Measurements from ENCODE around the gene NLE1.
A peak's percentile ranks its signal among the peaks of the same experiment; 100 is the strongest.
"Not testable (repeated sequence)": the region's sequence is repeated elsewhere in the genome, so short reads cannot be mapped to it uniquely, and the experiment has no call there.

Gene NLE1

DNA sequence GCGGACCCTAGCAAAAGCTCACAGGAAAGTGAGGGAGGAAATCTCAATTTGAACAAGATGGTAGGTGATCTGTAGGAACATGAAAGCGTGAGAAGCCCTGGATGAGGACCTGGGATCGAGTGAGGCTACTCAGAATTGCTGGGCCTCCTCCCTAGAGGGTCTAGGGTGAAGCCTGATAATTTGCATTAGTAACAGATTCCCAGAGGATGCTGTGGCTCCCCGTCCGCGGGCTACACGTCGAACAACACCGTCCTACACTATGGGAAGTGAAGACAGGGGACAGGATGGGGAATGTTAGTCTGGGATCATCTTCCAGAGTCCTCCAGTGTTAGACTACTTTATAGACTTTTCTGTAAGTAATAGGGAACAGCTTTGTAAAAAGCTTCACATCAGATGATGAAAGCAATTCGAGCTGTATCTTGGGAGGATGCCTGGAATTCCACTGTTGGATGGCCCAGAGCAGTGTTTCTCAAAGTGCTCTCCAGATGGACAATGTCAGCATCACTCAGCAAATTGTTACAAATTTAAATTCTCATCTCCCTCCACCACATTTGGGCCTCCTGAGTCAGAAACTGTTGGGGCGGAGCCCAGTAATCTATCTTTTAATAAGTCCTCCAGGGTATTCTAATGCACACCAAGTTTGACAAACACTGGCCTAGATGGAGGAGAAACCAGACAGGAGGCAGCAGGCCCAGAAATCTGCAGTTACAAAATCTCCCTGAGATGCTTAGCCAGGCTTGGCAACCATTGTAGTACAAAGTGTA is 14.2 kb downstream of the NLE1 start:
- no peak for DNase-seq

DNA sequence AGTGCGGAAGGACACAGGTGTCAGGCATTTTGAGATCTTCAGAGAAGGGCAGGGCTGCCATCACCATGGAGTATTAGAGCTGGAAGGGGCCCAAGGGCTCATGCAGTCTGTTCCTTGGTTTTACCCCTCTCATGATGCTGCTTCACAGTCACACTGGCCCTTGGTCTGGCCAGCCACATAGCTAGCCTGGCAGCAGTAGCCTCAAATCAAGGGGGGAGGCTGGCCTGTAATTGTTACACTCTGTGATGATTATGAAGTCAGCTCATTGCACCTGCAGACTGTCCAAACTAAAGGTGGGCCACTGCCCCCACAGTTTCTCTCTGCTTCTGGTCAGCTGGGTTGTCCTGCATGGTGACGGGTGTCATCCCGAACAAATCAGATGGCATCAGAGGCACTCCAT is 20.8 kb downstream of the NLE1 start, which contains the start of gene FNDC8:
Gene FNDC8, plus strand, starts transcription at position 301 of the 400 bp plus-strand sequence. Its CDS starts 79 bp downstream, at position 380.
- no peak for DNase-seq

DNA sequence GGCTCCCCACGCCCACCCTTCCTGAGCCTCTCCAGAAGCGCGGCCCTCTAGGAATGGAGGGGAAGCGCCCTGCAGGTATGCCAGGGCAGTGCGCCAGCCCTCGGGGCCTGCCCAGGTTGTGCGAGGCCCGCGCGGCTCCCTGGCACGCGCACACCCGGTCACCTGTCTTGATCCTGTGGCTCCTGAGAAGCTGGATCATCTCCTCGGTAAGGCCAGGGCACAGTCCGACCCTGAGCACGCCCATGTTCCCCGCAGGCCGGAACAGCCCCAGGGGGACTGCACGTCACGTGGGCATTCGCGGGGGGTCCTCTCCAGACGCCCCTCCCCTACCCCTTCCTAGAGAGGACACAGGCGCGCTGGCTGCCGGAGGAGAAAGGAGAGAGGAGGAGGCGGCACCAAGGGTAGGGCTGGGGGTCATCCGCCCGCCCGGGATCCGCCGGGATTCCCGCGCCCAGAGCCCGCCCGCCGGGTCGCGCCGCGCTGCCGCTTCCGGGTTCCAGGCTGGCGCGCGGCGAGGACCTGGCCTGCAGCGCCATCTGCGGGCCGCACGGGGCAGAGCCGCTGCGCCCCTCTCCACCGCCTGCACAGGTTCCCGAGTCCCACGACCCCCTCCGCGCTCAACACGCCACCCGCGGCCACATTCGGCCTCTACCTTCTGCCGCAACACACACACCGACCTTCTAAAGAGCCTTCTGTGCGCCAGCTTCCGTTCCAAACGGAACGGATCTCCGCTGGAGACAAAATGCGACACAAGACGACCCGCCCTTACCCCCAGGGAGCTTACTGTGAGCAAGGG is 22.5 kb downstream of the NLE1 start, which contains the start of gene RAD51D:
Gene RAD51D, minus strand, starts transcription at position 491 of the 796 bp plus-strand sequence. Its CDS starts 247 bp downstream, at position 244.
- DNase-seq = peak; percentile 48

GRCh38 chr17:35117984-35118383 is 24.1 kb downstream of the NLE1 start:
- DNase-seq = no peak

GRCh38 chr17:35116845-35117244 is 25.3 kb downstream of the NLE1 start:
- DNase-seq = no peak

DNA sequence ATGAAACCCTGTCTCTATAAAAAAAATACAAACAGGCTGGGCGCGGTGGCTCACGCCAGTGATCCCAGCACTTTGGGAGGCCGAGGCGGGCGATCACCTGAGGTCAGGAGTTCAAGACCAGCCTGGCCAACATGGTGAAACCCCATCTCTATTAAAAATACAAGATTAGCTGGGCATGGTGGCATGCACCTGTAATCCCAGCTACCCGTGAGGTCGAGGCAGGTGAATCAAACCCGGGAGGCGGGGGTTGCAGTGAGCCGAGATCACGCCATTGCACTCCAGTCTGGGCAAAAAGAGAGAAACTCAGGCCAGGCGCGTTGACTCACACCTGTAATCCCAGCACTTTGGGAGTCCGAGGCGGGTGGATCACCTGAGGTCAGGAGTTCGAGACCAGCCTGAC is 31.3 kb downstream of the NLE1 start:
- DNase-seq = not testable (repeated sequence)

- no peak for DNase-seq
Observed at GRCh38 chr17:35104844-35105450, 37.2 kb downstream of the NLE1 start.

GRCh38 chr17:35103271-35103670 is 38.8 kb downstream of the NLE1 start:
- DNase-seq = no peak

GRCh38 chr17:35101725-35102124 is 40.4 kb downstream of the NLE1 start:
- DNase-seq = no peak

DNA sequence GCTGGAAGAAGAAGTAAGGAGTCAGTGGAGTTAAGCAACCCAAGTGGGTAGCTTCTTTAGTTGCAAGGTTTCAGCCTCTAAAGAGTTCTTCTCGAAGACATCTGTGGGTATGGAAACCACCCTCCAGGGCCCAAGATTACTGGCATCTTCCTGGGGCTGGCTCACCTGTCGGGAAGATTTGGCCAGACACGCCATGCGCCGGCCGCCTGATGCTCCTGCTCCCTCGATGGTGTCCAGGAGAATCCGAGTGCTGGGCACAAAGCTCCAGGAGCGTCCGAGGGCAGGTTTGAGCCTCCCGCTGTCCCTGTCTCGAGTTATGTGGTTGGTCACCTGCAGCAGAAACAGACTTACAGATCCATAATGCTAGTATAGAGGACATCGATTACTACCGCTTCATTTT is 41.1 kb downstream of the NLE1 start:
- DNase-seq = no peak

DNA sequence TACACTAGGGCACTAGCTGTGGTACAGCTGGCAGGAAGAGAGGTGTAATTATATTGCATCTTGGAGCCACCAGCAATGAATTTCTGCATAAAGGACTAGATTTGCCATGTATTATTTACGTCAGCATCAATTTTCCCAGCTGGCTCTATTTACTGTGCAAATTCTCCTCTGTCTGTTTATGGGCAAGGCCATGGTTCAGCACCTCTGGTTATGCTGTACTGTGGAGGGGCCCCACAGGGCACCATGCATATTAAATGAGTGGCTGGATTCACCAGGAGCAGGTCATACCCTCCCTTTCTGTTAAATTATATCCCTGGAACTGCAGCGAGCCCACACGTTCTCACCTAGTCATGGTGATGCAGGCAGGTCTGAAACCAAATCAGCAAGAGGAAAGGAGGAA is 42.2 kb downstream of the NLE1 start:
- no peak for DNase-seq

DNA sequence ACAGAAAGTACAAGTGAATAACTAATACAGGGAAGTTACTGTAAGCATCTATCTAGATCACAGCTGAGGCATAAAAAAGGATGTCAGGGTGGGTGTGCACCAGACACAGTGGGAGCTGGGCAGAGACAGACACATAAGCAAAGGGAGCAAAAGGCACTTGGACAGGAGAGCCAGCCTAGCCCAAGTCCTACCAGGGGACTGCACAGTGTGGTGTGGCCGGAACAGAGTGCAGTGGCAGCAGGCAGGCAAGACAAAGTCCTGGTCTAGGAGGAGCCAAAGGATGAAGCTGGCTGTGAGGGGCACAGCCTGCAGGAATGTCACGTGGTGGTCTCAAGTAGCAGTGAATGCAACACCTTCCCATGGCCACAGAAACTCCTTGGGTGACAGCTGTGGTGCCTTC is 44.3 kb downstream of the NLE1 start:
- DNase-seq = no peak

- no peak for DNase-seq
Observed at GRCh38 chr17:35095741-35096140, 46.4 kb downstream of the NLE1 start.

DNA sequence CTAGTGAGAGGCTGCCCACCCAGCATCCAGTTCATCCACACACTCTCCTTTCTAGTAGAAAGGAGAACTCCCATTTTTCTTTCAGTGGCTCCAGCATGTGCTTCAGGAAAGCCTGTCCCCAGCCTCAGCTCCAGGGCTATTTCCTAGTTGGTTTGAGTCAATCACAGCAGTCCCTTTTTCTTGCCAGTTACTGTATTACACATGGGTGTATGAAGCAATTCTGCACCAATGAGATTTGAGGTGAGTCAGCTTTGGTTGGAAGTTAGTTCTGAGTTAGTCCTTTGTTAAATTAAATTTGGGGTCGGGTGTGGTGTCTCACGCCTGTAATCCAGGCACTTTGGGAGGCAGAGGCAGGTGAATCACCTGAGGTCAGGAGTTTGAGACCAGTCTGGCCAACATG is 47.2 kb downstream of the NLE1 start:
- no peak for DNase-seq

DNA sequence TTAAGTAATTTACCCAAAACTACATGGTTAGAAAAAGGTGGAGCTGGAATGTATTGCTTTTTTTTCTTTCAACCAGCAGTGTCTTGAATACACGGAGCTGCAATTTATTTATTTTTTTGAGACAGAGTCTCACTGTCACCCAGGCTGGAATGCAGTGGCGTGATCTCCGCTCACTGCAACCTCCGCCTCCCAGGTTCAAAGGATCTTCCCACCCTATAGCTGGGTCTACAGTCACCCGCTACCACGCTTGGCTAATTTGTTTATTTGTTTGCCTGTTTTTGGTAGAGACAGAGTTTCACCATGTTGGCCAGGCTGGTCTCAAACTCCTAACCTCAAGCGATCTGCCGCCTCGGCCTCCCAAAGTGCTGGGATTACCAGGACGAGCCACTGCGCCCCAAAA is 51.4 kb downstream of the NLE1 start:
- DNase-seq = not testable (repeated sequence)

DNA sequence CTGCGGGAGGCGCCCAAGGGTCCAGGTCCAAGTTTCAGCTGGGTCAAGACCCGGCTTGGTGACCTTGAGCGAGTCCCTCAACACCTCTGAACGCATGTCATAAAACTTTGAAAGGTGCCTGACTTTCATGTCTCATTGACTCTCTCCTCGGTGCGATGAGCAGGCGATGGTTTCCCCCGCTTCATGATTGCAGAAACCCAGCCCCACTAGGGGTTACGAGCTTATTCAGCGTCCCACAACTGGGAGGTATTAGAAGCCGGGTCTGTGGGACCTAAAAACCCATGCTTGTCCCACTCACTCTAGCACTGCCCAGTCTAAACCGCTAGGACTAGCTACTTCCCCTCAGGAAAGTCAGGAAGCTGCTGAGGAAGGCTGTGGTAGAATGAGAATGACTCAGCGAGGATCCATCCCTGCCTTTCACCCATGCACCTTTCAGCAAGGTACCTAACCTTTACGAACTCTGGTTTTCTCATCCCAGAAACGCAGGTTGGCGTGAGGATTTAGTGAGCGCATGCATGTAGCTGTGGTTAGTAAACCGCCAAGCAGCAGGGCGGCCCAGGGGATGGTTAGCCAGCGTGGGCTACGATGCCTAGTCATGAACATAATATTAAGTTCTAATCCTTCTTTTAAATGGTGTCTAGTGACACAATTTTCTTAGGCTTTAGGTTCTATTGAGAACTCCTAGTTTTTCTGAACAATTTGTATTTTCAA is 52.4 kb downstream of the NLE1 start:
- no peak for DNase-seq

DNA sequence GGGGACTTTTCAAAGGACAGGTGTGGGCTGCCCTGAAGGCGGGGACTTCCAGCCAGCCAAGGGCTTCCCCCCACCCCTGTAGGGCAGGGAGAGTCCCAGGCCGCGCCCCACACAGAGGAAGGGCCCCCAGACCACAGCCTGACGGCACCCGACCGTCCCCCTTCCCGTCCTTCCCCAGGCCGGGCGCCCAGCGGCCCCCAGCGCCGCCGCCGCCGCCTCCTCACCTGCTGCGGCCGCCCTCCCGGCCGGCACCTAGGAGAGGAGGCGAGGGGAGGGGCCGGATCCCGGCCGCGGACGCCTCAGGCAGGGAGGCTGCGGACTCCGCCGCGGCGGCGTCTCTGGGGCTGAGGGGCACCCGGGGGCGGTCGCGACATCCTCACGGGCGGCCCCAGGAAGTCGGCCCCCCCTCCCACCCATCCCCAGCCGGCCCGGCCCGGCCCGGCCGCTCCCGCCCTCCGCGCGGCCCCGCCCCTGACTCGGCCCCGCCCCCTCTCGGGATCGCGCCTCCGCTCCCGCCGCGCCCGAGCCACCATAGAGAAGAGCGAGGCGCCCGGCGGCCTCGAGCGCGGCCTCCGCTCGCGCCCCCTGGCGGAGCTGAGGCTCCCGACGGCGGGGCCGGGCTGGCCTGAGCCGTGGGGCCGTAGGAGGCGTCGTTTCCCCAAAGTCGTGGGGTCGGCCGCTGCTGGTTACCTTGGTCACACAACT is 53.1 kb downstream of the NLE1 start:
- DNase-seq = peak; percentile 69

- DNase-seq = no peak
Observed at GRCh38 chr17:35088356-35088880, 53.7 kb downstream of the NLE1 start.

DNA sequence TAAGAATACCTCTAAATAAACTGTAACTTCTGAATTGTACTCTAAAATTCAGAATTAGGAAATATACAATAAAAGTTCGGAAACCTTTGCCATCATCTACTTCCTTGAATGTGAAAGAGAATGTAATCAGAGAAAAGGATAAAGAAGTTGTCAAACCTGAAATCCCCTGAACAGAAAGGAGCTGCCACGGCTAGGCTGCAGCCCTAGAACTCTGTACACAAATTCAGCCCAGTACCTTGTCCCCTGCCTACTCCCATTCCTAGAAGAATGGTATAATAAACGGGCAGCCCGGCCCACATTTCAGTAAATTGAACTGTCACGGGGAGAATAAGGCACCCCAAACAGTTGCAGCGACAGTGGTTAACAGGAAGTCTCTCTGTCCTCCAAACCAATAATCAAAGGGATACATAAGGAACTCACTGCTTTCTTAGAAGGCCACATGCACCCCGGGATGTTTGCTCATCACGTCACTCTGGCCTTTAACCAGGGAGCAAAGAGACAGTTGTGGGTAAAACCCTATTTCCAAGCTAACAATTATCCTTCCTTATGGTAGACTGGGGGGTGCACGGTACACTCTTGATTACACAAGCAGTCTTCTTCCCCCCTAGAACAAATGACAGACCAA is 54.3 kb downstream of the NLE1 start:
- DNase-seq = no peak

GRCh38 chr17:35086931-35087573 is 55.1 kb downstream of the NLE1 start:
- no peak for DNase-seq

DNA sequence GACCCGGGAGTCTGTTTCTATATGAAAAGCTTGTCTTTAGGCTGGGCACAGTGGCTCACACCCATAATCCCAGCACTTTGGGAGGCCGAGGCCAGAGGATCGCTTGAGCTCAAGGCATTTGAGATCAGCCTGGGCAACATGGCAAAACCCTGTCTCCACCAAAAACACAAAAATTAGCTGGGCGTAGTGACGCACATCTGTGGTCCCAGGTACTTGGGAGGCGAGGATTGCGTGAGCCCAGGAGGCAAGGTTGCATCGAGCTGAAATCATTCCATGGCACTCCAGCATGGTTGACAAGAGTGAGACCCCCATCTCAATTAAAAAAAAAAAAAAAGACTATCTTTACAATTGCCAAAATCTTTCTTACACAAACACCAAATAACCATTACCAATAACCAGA is 55.9 kb downstream of the NLE1 start:
- DNase-seq = no peak

Measured in NCI-H2029 (cell line).